Trophoblast cell (in vitro differentiated cells and primary cell): ENCODE measurements around the gene EPHB6.

ENCODE experiments used
- DNase-seq, 2 donors: peaks; one replicate each; pipeline ENCODE4 v3.0.0-alpha.2; 2016
- H2AFZ ChIP-seq: 2 replicates; pipeline ENCODE4 v1.6.1; 2013; ENCODE audit warnings: low read length, moderate library complexity, mild to moderate bottlenecking; ENCODE audit not compliant: insufficient read depth, poor library complexity
- H2AK5ac ChIP-seq: 2 replicates; pipeline ENCODE4 v1.6.1; 2013; ENCODE audit warnings: mild to moderate bottlenecking, low read length
- H2BK120ac ChIP-seq: 2 replicates; pipeline ENCODE4 v1.6.1; 2013; ENCODE audit warnings: low read length, mild to moderate bottlenecking, moderate library complexity; ENCODE audit not compliant: insufficient read depth, poor library complexity
- H2BK12ac ChIP-seq: 2 replicates; pipeline ENCODE4 v1.6.1; 2013; ENCODE audit warnings: mild to moderate bottlenecking, low read length, moderate library complexity
- H2BK5ac ChIP-seq: 2 replicates; pipeline ENCODE4 v1.6.1; 2013; ENCODE audit warnings: low read length, low read depth, moderate library complexity, mild to moderate bottlenecking; ENCODE audit not compliant: poor library complexity
- H3K14ac ChIP-seq: 2 replicates; pipeline ENCODE4 v1.6.1; 2013; ENCODE audit warnings: mild to moderate bottlenecking, low read length
- H3K18ac ChIP-seq: 2 replicates; pipeline ENCODE4 v1.6.1; 2013; ENCODE audit warnings: mild to moderate bottlenecking, low read length
- H3K23ac ChIP-seq: 2 replicates; pipeline ENCODE4 v1.6.1; 2013; ENCODE audit warnings: low read length
- H3K27ac ChIP-seq: 2 replicates; pipeline ENCODE4 v1.5.1; 2013; ENCODE audit warnings: low read depth, mild to moderate bottlenecking, inconsistent platforms, low read length, moderate library complexity
- H3K27me3 ChIP-seq: 2 replicates; pipeline ENCODE4 v1.6.1; 2013; ENCODE audit warnings: inconsistent platforms, mild to moderate bottlenecking, low read length, moderate library complexity; ENCODE audit not compliant: insufficient read depth
- H3K36me3 ChIP-seq, 2 experiments: 1 replicate in 1 of 2; 2 replicates in 1 of 2; pipeline ENCODE4 v1.6.1; 2013; ENCODE audit warnings: low read length in 2 of 2, mild to moderate bottlenecking in 2 of 2, moderate library complexity in 1 of 2; ENCODE audit not compliant: insufficient read depth in 2 of 2, control insufficient read depth in 1 of 2
- H3K4ac ChIP-seq: 2 replicates; pipeline ENCODE4 v1.6.1; 2013; ENCODE audit warnings: low read depth, mild to moderate bottlenecking, low read length, moderate library complexity
- H3K4me1 ChIP-seq, 2 experiments: 1 replicate in 1 of 2; 2 replicates in 1 of 2; pipeline ENCODE4 v1.6.1; 2013; ENCODE audit warnings: low read length in 2 of 2, mild to moderate bottlenecking in 2 of 2, moderate library complexity in 1 of 2; ENCODE audit not compliant: insufficient read depth in 2 of 2, control insufficient read depth in 1 of 2
- H3K4me2 ChIP-seq: 2 replicates; pipeline ENCODE4 v1.6.1; 2013; ENCODE audit warnings: inconsistent platforms, mild to moderate bottlenecking, low read length, moderate library complexity
- H3K4me3 ChIP-seq: 2 replicates; pipeline ENCODE4 v1.5.1; 2013; ENCODE audit warnings: mild to moderate bottlenecking, low read depth, low read length, inconsistent platforms
- H3K79me1 ChIP-seq: one replicate; pipeline ENCODE4 v1.6.1; 2013; ENCODE audit warnings: low read length
- H3K79me2 ChIP-seq: 2 replicates; pipeline ENCODE4 v1.6.1; 2013; ENCODE audit warnings: low read length, mild to moderate bottlenecking; ENCODE audit not compliant: control insufficient read depth, insufficient read depth, poor library complexity
- H3K9ac ChIP-seq: 2 replicates; pipeline ENCODE4 v1.6.1; 2013; ENCODE audit warnings: mild to moderate bottlenecking, low read length
- H3K9me3 ChIP-seq: 2 replicates; pipeline ENCODE4 v1.6.1; 2013; ENCODE audit warnings: low read depth, mild to moderate bottlenecking, control low read depth, inconsistent platforms, low read length; ENCODE audit not compliant: insufficient read depth
- H4K12ac ChIP-seq: 2 replicates; pipeline ENCODE4 v1.6.1; 2013; ENCODE audit warnings: low read depth, mild to moderate bottlenecking, low read length, moderate library complexity
- H4K8ac ChIP-seq: 2 replicates; pipeline ENCODE4 v1.6.1; 2013; ENCODE audit warnings: low read depth, mild to moderate bottlenecking, low read length, moderate library complexity
- H4K91ac ChIP-seq: one replicate; pipeline ENCODE4 v1.6.1; 2013; ENCODE audit warnings: low read depth, mild to moderate bottlenecking, low read length, moderate library complexity
- WGBS: extraction: QIAGEN DNeasy Blood & Tissue Kit; methylation state at CpG from one replicate; pipeline ENCODE4 v1.1.7; 2013; ENCODE audit warnings: missing lambda C conversion rate; ENCODE audit not compliant: insufficient read length, insufficient coverage; ENCODE audit errors: extremely low coverage; 5-methylcytosine and 5-hydroxymethylcytosine counted together

Gene EPHB6

DNA sequence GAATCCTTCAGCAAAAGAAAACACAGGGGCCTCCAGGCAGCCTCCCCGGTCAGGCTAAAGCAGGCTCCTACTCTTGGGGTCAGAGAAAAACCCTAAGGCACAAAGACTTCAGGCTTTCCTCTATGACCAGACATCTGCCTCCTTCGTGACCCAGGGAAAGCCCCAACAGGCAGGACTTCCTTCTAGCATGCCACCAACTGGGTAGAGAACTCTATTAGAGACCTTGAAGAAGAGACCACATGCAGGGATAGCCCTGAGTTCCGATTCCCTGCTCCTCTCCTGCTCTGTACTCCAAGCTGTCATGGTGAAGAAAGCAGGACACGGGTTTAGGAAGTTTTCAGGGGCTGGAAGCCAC, 29.4 kb downstream of the EPHB6 start:
- H2BK120ac ChIP-seq = peak overlapping the region; percentile 2
- no peak overlapping the region for H3K4me2 ChIP-seq
- no peak overlapping the region for H3K9ac ChIP-seq
- no peaks in the 10 kb centered on the region for H3K27me3 ChIP-seq
- no peak overlapping the region for H3K18ac ChIP-seq
- DNase-seq = no peak
- no peak overlapping the region for H4K91ac ChIP-seq
- H3K4ac ChIP-seq = no peak overlapping the region
- no peak overlapping the region for H2AK5ac ChIP-seq
- H2BK12ac ChIP-seq = no peak overlapping the region
- H3K9me3 ChIP-seq = peaks cover 2% of the 10 kb centered on the region
- H2BK5ac ChIP-seq = no peak overlapping the region
- WGBS = no CpG with 5 or more reads among the region's 4 CpGs
- H3K27ac ChIP-seq = no peak overlapping the region
- no peak overlapping the region for H2AFZ ChIP-seq
- no peak overlapping the region for H3K4me3 ChIP-seq
- peaks cover 2% of the 10 kb centered on the region for H3K79me1 ChIP-seq
- no peaks in the 10 kb centered on the region for H3K36me3 ChIP-seq
- peaks cover 24 to 27% of the 10 kb centered on the region in 2 experiments for H3K4me1 ChIP-seq
- no peaks in the 10 kb centered on the region for H3K79me2 ChIP-seq
- no peak overlapping the region for H4K8ac ChIP-seq
- H3K23ac ChIP-seq = no peak overlapping the region
- H3K14ac ChIP-seq = no peak overlapping the region
- H4K12ac ChIP-seq = no peak overlapping the region

- Histone ChIP-seq H2BK12ac (peak within 1 kb of the TSS; percentile 56), H3K4me2 (no peak within 1 kb of the TSS), H3K36me3 (no peaks in the 10 kb centered on the region), H3K27me3 (no peaks in the 10 kb centered on the region), H3K4me3 (no peak within 1 kb of the TSS), H3K23ac (no peak within 1 kb of the TSS), H3K4ac (peak within 1 kb of the TSS; percentile 12), H3K27ac (no peak within 1 kb of the TSS), H3K4me1 (peaks cover 24 to 29% of the 10 kb centered on the region in 2 experiments), H3K9ac (no peak within 1 kb of the TSS), H3K79me1 (peaks cover 2% of the 10 kb centered on the region), H3K9me3 (peaks cover 2% of the 10 kb centered on the region), H4K91ac (peak within 1 kb of the TSS; percentile 16), H4K12ac (no peak within 1 kb of the TSS), H3K18ac (no peak within 1 kb of the TSS), H2AK5ac (no peak within 1 kb of the TSS), H2AFZ (peak within 1 kb of the TSS; percentile 5), H3K79me2 (no peaks in the 10 kb centered on the region), H4K8ac (peak within 1 kb of the TSS; percentile 32), H3K14ac (no peak within 1 kb of the TSS), H2BK120ac (no peak within 1 kb of the TSS), H2BK5ac (no peak within 1 kb of the TSS)
- DNase-seq = peak; percentile 34 to 41
- WGBS = no CpG with 5 or more reads among the region's 16 CpGs
These were observed 30.7 kb downstream of the EPHB6 start, which contains the start of gene TRPV6 for GRCh38 chr7:142885311-142886230. TRPV6 (minus strand) TSS chr7:142885745.

GRCh38 chr7:142886866-142887265, 32.0 kb downstream of the EPHB6 start:
- WGBS = no CpG with 5 or more reads among the region's 7 CpGs
- Histone ChIP-seq H3K23ac (no peak overlapping the region), H2AK5ac (no peak overlapping the region), H3K27me3 (no peaks in the 10 kb centered on the region), H3K4ac (no peak overlapping the region), H2BK5ac (no peak overlapping the region), H3K27ac (no peak overlapping the region), H3K4me2 (no peak overlapping the region), H3K9ac (no peak overlapping the region), H2BK120ac (no peak overlapping the region), H3K18ac (no peak overlapping the region), H3K36me3 (no peaks in the 10 kb centered on the region), H3K14ac (no peak overlapping the region), H4K8ac (no peak overlapping the region), H4K12ac (no peak overlapping the region), H3K79me1 (peaks cover 2% of the 10 kb centered on the region), H3K4me1 (peaks cover 21 to 29% of the 10 kb centered on the region in 2 experiments), H2BK12ac (no peak overlapping the region), H3K79me2 (no peaks in the 10 kb centered on the region), H3K4me3 (no peak overlapping the region), H2AFZ (no peak overlapping the region), H3K9me3 (peaks cover 9% of the 10 kb centered on the region), H4K91ac (no peak overlapping the region)
- no peak for DNase-seq

GRCh38 chr7:142887282-142888015, 32.6 kb downstream of the EPHB6 start:
- Histone ChIP-seq H3K36me3 (no peaks in the 10 kb centered on the region), H3K23ac (no peak overlapping the region), H3K4ac (no peak overlapping the region), H4K8ac (no peak overlapping the region), H3K27ac (no peak overlapping the region), H3K9me3 (peaks cover 9% of the 10 kb centered on the region), H3K18ac (no peak overlapping the region), H2BK5ac (no peak overlapping the region), H2BK120ac (no peak overlapping the region), H2BK12ac (no peak overlapping the region), H3K79me2 (no peaks in the 10 kb centered on the region), H4K91ac (no peak overlapping the region), H3K4me2 (no peak overlapping the region), H4K12ac (no peak overlapping the region), H3K4me1 (peaks cover 16 to 23% of the 10 kb centered on the region in 2 experiments), H2AFZ (no peak overlapping the region), H3K79me1 (peaks cover 2% of the 10 kb centered on the region), H3K27me3 (no peaks in the 10 kb centered on the region), H3K9ac (no peak overlapping the region), H3K4me3 (no peak overlapping the region), H3K14ac (no peak overlapping the region), H2AK5ac (no peak overlapping the region)
- 100% methylated on average over 2 of the region's 12 CpGs for WGBS
- DNase-seq = no peak
